Osteoblast (primary cell): ENCODE results near the gene IGLL5. TPM values are rescaled to one million over a fixed set of nuclear protein-coding genes. Genes with fewer than 3 reads are reported as not detected.

ENCODE experiments used
- DNase-seq: peaks from one replicate; pipeline ENCODE4 v3.0.0; 2011; ENCODE audit warnings: low spot score, mixed read lengths; ENCODE audit not compliant: insufficient read length; ENCODE audit errors: missing footprints
- H2AFZ ChIP-seq: 2 replicates; pipeline ENCODE4 v1.6.0; 2011; ENCODE audit warnings: mild to moderate bottlenecking, low read length
- H3K27ac ChIP-seq: 2 replicates; pipeline ENCODE4 v1.5.1; 2011; ENCODE audit warnings: mild to moderate bottlenecking, low read depth, low read length, moderate library complexity
- H3K27me3 ChIP-seq: 2 replicates; pipeline ENCODE4 v1.6.0; 2012; ENCODE audit warnings: mild to moderate bottlenecking, control low read depth, inconsistent platforms, low read length, moderate library complexity; ENCODE audit not compliant: insufficient read depth
- H3K36me3 ChIP-seq: 2 replicates; pipeline ENCODE4 v1.5.1; 2011; ENCODE audit warnings: mild to moderate bottlenecking, low read length, control low read depth, moderate library complexity; ENCODE audit not compliant: insufficient read depth
- H3K4me1 ChIP-seq: 2 replicates; pipeline ENCODE4 v1.5.1; 2011; ENCODE audit warnings: mild to moderate bottlenecking, low read length, control low read depth, moderate library complexity; ENCODE audit not compliant: insufficient read depth
- H3K4me2 ChIP-seq: 2 replicates; pipeline ENCODE4 v1.6.0; 2011; ENCODE audit warnings: mild to moderate bottlenecking, low read length; ENCODE audit not compliant: insufficient read depth
- H3K4me3 ChIP-seq: fragments of 200-600 bp; sonication (generic); 3 replicates; pipeline ENCODE4 v1.5.1; 2012; ENCODE audit warnings: mild to moderate bottlenecking, low read length, inconsistent platforms; ENCODE audit not compliant: insufficient read depth
- H3K79me2 ChIP-seq: 2 replicates; pipeline ENCODE4 v1.6.0; 2012; ENCODE audit warnings: mild to moderate bottlenecking, low read length, control low read depth, inconsistent platforms; ENCODE audit not compliant: insufficient read depth
- H3K9me3 ChIP-seq: 2 replicates; pipeline ENCODE4 v1.5.1; 2011; ENCODE audit warnings: low read depth, low read length, control low read depth
- H4K20me1 ChIP-seq: 2 replicates; pipeline ENCODE4 v1.6.0; 2012; ENCODE audit warnings: mild to moderate bottlenecking, low read length, control low read depth; ENCODE audit not compliant: insufficient read depth
- total RNA-seq: library from RNA; depleted of rRNA; stranded (reverse); fragments of >200 nt; gene quantifications from 2 replicates; pipeline ENCODE4 v1.2.3, GENCODE V29; 2012
- TF ChIP-seq, protein P1 (sequence below): IDR thresholded peaks from 2 replicates; pipeline ENCODE4 v1.5.1; 2011; ENCODE audit warnings: mild to moderate bottlenecking, low read depth, low read length, moderate library complexity; ENCODE audit errors: extremely low read depth

Gene IGLL5
- total RNA-seq, 1 donor = not detected

DNA sequence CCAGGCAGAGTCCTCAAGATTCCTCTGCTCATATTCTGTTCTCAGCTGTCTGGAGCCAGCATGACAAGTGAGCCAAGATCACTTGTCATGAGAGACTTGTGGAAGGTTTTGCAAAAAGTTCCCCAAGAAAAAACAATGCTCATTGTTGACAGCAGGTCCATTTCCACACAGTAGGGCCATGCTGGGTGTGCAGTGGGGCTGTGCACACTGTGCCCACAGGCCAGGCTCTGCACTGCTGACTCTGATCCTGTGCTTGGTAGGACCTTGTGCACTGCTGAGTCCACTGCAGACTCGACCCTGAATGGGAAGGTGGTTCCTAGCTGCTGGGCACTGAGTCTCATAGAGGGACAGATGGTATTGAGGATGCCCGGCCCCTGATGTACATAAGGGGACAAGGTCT, 33.9 kb upstream of the IGLL5 start:
- Histone ChIP-seq H3K27ac (no peak overlapping the region), H3K79me2 (no peaks in the 10 kb centered on the region), H3K36me3 (no peaks in the 10 kb centered on the region), H3K9me3 (no peaks in the 10 kb centered on the region), H2AFZ (no peak overlapping the region), H4K20me1 (no peaks in the 10 kb centered on the region), H3K4me2 (no peak overlapping the region), H3K4me3 (no peak overlapping the region), H3K27me3 (peaks cover 7% of the 10 kb centered on the region), H3K4me1 (no peaks in the 10 kb centered on the region)
- TF ChIP-seq, protein P1, sequence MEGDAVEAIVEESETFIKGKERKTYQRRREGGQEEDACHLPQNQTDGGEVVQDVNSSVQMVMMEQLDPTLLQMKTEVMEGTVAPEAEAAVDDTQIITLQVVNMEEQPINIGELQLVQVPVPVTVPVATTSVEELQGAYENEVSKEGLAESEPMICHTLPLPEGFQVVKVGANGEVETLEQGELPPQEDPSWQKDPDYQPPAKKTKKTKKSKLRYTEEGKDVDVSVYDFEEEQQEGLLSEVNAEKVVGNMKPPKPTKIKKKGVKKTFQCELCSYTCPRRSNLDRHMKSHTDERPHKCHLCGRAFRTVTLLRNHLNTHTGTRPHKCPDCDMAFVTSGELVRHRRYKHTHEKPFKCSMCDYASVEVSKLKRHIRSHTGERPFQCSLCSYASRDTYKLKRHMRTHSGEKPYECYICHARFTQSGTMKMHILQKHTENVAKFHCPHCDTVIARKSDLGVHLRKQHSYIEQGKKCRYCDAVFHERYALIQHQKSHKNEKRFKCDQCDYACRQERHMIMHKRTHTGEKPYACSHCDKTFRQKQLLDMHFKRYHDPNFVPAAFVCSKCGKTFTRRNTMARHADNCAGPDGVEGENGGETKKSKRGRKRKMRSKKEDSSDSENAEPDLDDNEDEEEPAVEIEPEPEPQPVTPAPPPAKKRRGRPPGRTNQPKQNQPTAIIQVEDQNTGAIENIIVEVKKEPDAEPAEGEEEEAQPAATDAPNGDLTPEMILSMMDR = no peak
- DNase-seq = no peak

GRCh38 chr22:22854466-22854865, 33.1 kb upstream of the IGLL5 start:
- no peaks in the 10 kb centered on the region for H3K9me3 ChIP-seq
- H2AFZ ChIP-seq = no peak overlapping the region
- no peak overlapping the region for H3K4me2 ChIP-seq
- no peaks in the 10 kb centered on the region for H4K20me1 ChIP-seq
- no peak overlapping the region for H3K4me3 ChIP-seq
- H3K4me1 ChIP-seq = no peaks in the 10 kb centered on the region
- H3K36me3 ChIP-seq = no peaks in the 10 kb centered on the region
- no peak overlapping the region for H3K27ac ChIP-seq
- DNase-seq = no peak
- H3K27me3 ChIP-seq = peaks cover 8% of the 10 kb centered on the region
- no peaks in the 10 kb centered on the region for H3K79me2 ChIP-seq
- TF ChIP-seq, protein P1 = no peak

- Histone ChIP-seq H3K79me2 (no peaks in the 10 kb centered on the region), H4K20me1 (no peaks in the 10 kb centered on the region), H3K27me3 (peaks cover 10% of the 10 kb centered on the region), H3K27ac (no peak overlapping the region), H3K4me3 (no peak overlapping the region), H3K4me2 (no peak overlapping the region), H3K4me1 (no peaks in the 10 kb centered on the region), H3K36me3 (no peaks in the 10 kb centered on the region), H2AFZ (no peak overlapping the region), H3K9me3 (no peaks in the 10 kb centered on the region)
- no peak for DNase-seq
- TF ChIP-seq, protein P1 = no peak
Observed at GRCh38 chr22:22855085-22855484, 32.5 kb upstream of the IGLL5 start.

DNA sequence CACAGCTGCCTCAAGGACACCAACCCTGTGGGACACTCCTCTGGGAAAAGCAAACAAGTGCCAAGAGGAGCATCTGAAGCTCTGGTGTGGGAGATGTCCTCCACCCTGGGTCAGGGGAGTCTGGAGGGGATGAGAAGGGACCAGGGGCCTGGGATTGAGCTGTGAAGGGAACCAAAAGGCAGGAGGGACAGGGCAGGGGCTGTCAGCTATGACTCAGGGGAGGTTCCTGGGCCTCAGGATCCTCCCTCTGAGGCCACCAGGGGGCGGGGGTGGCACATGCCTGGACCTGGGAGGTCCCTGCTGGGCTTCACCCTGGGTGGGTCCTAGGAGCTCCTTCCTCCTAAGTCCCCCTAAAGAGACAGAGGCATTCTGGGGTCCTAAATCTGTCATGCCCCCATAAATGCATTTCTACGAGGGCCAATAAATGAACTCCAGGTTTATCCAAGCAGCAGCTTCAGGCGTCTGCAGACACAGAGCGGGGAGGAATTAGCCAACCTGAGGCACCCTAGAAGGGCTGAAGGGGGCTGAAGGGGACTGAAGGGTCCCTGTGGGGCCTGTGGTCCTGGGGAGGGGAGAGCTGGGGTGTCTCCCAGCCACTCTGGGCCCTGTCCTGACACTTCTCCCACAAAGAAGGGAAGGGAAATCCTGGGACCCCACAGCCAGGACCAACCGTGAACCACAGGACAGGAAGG, 31.9 kb upstream of the IGLL5 start:
- Histone ChIP-seq H3K27me3 (peaks cover 10% of the 10 kb centered on the region), H2AFZ (no peak overlapping the region), H3K79me2 (no peaks in the 10 kb centered on the region), H3K4me2 (no peak overlapping the region), H3K27ac (no peak overlapping the region), H4K20me1 (no peaks in the 10 kb centered on the region), H3K9me3 (no peaks in the 10 kb centered on the region), H3K4me1 (no peaks in the 10 kb centered on the region), H3K36me3 (no peaks in the 10 kb centered on the region), H3K4me3 (no peak overlapping the region)
- TF ChIP-seq, protein P1 = peak; percentile 33
- no peak for DNase-seq
